Measurements from ENCODE around the gene KRTAP6-1.

DNA sequence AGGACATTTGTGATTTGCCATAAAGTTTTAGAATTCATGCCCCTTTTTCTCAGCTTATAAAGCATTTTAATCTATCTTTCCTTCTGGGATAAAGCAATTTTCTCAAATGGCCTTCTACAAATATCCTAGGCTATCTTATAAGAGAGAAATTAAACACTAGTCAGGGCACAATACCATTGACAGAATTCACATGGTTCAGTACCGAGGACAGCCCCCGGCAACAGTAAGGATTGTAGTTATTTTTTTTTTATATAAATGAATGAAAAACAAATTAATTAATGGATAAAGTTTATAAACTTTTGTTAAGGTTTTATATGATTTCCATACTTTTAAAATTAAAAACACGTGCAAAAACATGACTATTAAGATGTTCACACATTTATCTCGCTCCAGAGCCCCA lies 14.4 kb upstream of the KRTAP6-1 start:
- TF ChIP-seq GATA2 (IDR thresholded peaks at IDR 0.05; ENCODE audit: low read depth, low read length): no peak
- TF ChIP-seq GATA3 (IDR thresholded peaks at IDR 0.05; ENCODE audit: low read depth, low read length): no peak
